ENCODE data around the gene PAK4. TPM values are rescaled to one million over a fixed set of nuclear protein-coding genes. Genes with fewer than 3 reads are reported as not detected.

The PAK4 gene
- total and polyA plus RNA-seq, 2 of the 13 experiments (the other 11 are each of a cell fraction or from before 2014, with no cell fraction given): 9.5 to 17.8 TPM

DNA sequence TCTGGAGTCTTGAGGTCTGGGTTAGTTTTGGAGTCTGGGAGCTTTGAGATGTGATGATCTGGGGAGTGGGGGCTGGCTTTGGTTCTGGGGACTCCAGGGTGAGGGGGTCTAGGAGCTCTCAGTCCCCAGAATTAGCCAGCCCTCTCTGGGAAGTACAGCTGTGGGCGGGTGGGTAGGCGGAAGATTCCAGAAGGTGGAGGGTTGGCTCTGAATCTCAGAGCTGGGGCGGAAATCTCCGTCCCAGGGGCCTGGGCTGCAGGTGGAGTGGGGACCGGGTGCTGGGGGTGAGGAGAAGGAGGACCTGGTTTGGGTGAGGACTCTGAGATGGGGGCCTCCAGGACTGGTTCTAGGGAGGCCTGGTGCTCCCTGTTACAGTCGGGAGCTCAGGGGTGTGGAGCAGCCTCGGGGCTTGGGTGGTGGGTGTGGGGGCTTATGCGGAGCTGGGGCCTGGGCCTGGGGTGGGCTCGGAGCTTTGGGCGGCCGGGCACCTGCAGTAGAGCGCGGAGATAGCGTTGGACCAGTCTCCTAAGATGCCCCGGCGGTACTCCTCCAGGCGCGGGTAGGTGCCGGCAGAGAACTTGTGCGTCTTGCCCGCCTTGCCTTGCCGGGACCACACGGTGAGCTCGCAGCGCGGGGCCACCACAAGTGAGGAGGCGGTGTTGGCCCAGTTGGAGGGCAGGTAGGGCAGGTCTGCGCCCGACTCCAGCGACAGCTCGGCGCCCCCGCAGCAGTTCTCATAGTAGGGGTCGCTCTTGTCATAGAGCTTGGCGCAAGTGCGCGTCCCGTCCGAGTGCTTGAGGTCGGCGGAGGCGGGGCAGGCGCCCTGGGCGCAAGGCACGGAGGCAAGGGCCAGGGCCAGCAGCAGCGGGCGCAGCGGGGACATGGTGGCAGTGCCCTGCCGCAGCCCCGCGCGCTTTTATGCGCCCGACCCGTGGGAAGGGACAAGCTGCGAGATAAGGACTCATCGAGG lies 78.1 kb downstream of the PAK4 start, which contains the start of gene SYCN:
Gene SYCN (minus strand): TSS at position 892 of the 970 bp plus-strand sequence. CDS start 9 bp downstream, at position 883.
- H3K4me1 ChIP-seq (ENCODE audit: insufficient read depth, low read length): peaks cover 9% of the 10 kb centered on the region; the same call in 1 of the 2 replicates
- H3K4me3 ChIP-seq (replicated peaks in 1 of 3; ENCODE audit: insufficient read depth in 1 of 3, low read depth in 2 of 3, low read length in 3 of 3): no peak within 1 kb of the TSS
- no peaks in the 10 kb centered on the region for H4K20me1 ChIP-seq (ENCODE audit: insufficient read depth, low read length)
- H3K27me3 ChIP-seq (ENCODE audit: control insufficient read depth in 1 of 2, insufficient read depth in 2 of 2, low read length in 2 of 2): peaks cover 6 to 52% of the 10 kb centered on the region in 2 experiments
- H3K4me2 ChIP-seq (ENCODE audit: low read depth, low read length): no peak within 1 kb of the TSS
- FAIRE-seq (no peak), DNase-seq (ENCODE audit: low spot score) (no peak), ATAC-seq (peak; percentile 28; the same call in 2 of the 3 replicates)
- in situ Hi-C loops (cut with HindIII; ENCODE audit: extremely low pct_ligation_motif_present, low pct_unique_long_range_greater_than_20kb): no loop called here
- intact Hi-C loops (cut with micrococcal nuclease; ENCODE audit: unreplicated experiment): no loop called here
- H3K79me2 ChIP-seq (ENCODE audit: insufficient read depth, low read length): no peaks in the 10 kb centered on the region
- no peak for TF ChIP-seq KDM6A (CRISPR knock-in tag; IDR thresholded peaks at IDR 0.05; ENCODE audit: low read depth)
- TF ChIP-seq SRSF9 (IDR thresholded peaks at IDR 0.05; ENCODE audit: borderline replicate concordance, insufficient read depth, low read depth, low read length, poor library complexity, severe bottlenecking): no peak
- no peak for TF ChIP-seq ARID2 (CRISPR knock-in tag; IDR thresholded peaks at IDR 0.05; ENCODE audit: borderline replicate concordance)
- TF ChIP-seq ZNF263 (CRISPR knock-in tag; IDR thresholded peaks at IDR 0.05): no peak
- no peak for TF ChIP-seq NFE2L2 (IDR thresholded peaks at IDR 0.05; ENCODE audit: low read length)
- TF ChIP-seq, protein P1, sequence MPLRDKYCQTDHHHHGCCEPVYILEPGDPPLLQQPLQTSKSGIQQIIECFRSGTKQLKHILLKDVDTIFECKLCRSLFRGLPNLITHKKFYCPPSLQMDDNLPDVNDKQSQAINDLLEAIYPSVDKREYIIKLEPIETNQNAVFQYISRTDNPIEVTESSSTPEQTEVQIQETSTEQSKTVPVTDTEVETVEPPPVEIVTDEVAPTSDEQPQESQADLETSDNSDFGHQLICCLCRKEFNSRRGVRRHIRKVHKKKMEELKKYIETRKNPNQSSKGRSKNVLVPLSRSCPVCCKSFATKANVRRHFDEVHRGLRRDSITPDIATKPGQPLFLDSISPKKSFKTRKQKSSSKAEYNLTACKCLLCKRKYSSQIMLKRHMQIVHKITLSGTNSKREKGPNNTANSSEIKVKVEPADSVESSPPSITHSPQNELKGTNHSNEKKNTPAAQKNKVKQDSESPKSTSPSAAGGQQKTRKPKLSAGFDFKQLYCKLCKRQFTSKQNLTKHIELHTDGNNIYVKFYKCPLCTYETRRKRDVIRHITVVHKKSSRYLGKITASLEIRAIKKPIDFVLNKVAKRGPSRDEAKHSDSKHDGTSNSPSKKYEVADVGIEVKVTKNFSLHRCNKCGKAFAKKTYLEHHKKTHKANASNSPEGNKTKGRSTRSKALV (CRISPR knock-in tag; IDR thresholded peaks at IDR 0.05): peak; percentile 86
- peak; percentile 42 for TF ChIP-seq HNRNPLL (IDR thresholded peaks at IDR 0.05; ENCODE audit: low read depth, low read length, poor library complexity, severe bottlenecking)
- TF ChIP-seq FOXK2 (IDR thresholded peaks at IDR 0.05): no peak
- TF ChIP-seq, protein P2, sequence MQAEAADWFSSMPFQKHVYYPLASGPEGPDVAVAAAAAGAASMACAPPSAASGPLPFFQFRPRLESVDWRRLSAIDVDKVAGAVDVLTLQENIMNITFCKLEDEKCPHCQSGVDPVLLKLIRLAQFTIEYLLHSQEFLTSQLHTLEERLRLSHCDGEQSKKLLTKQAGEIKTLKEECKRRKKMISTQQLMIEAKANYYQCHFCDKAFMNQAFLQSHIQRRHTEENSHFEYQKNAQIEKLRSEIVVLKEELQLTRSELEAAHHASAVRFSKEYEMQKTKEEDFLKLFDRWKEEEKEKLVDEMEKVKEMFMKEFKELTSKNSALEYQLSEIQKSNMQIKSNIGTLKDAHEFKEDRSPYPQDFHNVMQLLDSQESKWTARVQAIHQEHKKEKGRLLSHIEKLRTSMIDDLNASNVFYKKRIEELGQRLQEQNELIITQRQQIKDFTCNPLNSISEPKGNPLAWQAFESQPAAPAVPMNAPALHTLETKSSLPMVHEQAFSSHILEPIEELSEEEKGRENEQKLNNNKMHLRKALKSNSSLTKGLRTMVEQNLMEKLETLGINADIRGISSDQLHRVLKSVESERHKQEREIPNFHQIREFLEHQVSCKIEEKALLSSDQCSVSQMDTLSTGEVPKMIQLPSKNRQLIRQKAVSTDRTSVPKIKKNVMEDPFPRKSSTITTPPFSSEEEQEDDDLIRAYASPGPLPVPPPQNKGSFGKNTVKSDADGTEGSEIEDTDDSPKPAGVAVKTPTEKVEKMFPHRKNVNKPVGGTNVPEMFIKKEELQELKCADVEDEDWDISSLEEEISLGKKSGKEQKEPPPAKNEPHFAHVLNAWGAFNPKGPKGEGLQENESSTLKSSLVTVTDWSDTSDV (CRISPR knock-in tag; IDR thresholded peaks at IDR 0.05): no peak
- no peak for TF ChIP-seq PITX1 (CRISPR knock-in tag; IDR thresholded peaks at IDR 0.05)
- TF ChIP-seq, protein P3, sequence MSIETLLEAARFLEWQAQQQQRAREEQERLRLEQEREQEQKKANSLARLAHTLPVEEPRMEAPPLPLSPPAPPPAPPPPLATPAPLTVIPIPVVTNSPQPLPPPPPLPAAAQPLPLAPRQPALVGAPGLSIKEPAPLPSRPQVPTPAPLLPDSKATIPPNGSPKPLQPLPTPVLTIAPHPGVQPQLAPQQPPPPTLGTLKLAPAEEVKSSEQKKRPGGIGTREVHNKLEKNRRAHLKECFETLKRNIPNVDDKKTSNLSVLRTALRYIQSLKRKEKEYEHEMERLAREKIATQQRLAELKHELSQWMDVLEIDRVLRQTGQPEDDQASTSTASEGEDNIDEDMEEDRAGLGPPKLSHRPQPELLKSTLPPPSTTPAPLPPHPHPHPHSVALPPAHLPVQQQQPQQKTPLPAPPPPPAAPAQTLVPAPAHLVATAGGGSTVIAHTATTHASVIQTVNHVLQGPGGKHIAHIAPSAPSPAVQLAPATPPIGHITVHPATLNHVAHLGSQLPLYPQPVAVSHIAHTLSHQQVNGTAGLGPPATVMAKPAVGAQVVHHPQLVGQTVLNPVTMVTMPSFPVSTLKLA (IDR thresholded peaks at IDR 0.05): no peak
- ChIA-PET CTCF (ENCODE audit: low intra/inter-chr PET ratio, low total read pairs) (no interaction called here), POLR2A (interaction anchor here (1.4 kb wide), 1 partner anchor 273 kb away, joined by 3 read pairs; the partner anchor contains the start of genes MRPS12 and SARS2)
- no peak within 1 kb of the TSS for H3K9ac ChIP-seq (ENCODE audit: insufficient read depth, low read depth, low read length)
- WGBS (ENCODE audit: low lambda C conversion rate): 42% methylated on average over 18 of the region's 57 CpGs
- no peak within 1 kb of the TSS for H3K27ac ChIP-seq (ENCODE audit: extremely low read length, insufficient read depth, low read length)
- H3K9me3 ChIP-seq (ENCODE audit: low read length): no peaks in the 10 kb centered on the region
- no TSS peak for BruUV-seq (replicated peaks)
- no peaks in the 10 kb centered on the region for H3K36me3 ChIP-seq (replicated peaks in 1 of 2; ENCODE audit: control insufficient read depth in 1 of 2, insufficient read depth in 2 of 2, low read length in 2 of 2)
- H2AFZ ChIP-seq (ENCODE audit: low read length): no peak within 1 kb of the TSS

All from HepG2 (cell line).